ENCODE data around the gene ANKRD45. TPM values are rescaled to one million over a fixed set of nuclear protein-coding genes. Genes with fewer than 3 reads are reported as not detected.

The ANKRD45 gene
- total and polyA plus RNA-seq, 2 of the 8 experiments (the other 6 are each of a cell fraction or from before 2014, with no cell fraction given): 0.41 to 2.8 TPM

- TF ChIP-seq E2F6 (IDR thresholded peaks at IDR 0.05) (no peak), POLR2A (IDR thresholded peaks at IDR 0.05; ENCODE audit: control extremely low read depth in 1 of 2, low read depth in 2 of 2, low read length in 2 of 2) (no peak), HDAC6 (IDR thresholded peaks at IDR 0.05; ENCODE audit: low read depth, low read length) (no peak), NANOG (IDR thresholded peaks at IDR 0.05; ENCODE audit: insufficient read depth, low read depth, low read length, poor library complexity, severe bottlenecking) (no peak), TCF12 (IDR thresholded peaks at IDR 0.05; ENCODE audit: low read depth, low read length) (no peak), BCL11A (IDR thresholded peaks at IDR 0.05; ENCODE audit: low read depth in 2 of 2, low read length in 2 of 2) (no peak), BRCA1 (IDR thresholded peaks at IDR 0.05; ENCODE audit: low read depth, low read length) (no peak), SUZ12 (IDR thresholded peaks at IDR 0.05; ENCODE audit: low read length) (no peak), ATF2 (IDR thresholded peaks at IDR 0.05; ENCODE audit: low read length) (no peak)
These were observed 96.1 kb downstream of the ANKRD45 start (continued) for GRCh38 chr1:173573596-173573995.
